Stimulated activated CD8-positive, alpha-beta memory T cell treated with anti-CD3 and anti-CD28 coated beads, Interleukin-7, amount 100 ng/mL, for 48 hours (primary cell): ENCODE data around the gene TBC1D2B.
A peak's percentile ranks its signal among the peaks of the same experiment; 100 is the strongest.

ENCODE experiments used
- DNase-seq, 2 donors: peaks; one replicate each; pipeline ENCODE4 v3.0.0-alpha.2; 2020; ENCODE audit warnings: low read depth in 1 of 2; ENCODE audit errors: extremely low read depth in 1 of 2

The TBC1D2B gene

DNA sequence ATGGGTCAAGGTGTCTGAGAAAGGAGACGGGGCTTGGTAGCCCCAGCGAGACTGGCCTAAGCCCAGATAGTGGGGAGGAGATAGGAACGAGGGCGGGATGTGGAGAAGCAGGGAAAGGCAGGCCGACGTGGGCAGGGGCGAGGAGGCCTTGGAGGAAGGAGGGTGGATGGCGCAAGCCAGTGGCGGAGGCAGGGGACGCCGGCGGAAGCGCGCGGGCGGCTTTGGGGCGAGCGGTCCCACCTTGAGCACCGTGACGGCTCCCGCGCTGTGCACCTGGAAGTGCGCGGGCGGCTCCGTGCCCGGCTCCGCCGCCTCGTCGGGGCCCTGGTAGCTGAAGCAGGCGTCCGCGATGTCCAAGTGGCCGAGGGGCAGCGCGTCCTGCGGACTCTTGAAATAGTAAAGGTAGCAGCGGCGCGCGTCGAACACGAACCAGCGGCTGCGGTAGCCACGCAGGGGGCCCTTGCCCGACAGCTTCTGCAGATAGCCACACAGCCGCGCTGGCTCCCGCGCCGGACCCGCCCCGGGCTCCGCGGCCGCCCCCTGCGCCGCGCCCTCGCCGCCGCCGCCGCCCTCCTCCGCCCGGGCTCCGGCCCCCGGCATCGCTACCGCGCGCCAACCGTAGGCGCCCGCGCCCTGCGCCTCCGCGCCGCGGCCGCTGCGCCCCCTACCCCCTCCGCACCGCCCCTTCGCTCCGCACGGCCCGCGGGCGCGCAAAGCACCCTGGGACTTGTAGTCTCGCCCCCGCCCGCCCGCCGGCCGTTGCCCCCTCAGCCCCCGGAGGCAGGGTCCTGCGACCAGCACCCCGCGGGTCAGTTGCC is at the start of gene TBC1D2B:
Gene TBC1D2B, minus strand, starts transcription at position 659 of the 818 bp plus-strand sequence. Its CDS starts 59 bp downstream, at position 600.
- DNase-seq = peak in 1 of 2 donors; percentile 53

DNA sequence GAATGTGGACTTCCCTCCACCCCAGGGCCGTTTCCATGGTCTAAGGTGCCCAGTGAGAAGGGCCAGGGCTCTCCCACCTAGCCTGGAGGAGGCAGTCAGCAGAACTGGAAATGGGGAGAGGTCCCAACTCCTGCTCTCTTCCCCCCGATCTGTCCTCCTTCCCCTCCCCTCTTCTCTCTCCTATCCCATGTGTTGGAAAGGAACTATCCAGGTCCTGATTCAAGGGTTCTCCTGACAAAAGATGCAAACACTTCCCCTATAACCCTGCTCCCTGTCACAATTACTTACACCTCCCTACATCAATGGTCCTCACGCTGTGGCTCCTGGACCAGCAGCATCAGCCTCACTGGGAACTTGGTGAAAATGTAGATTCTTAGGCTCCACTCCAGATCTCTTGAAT is 47.8 kb upstream of the TBC1D2B start:
- no peak for DNase-seq

DNA sequence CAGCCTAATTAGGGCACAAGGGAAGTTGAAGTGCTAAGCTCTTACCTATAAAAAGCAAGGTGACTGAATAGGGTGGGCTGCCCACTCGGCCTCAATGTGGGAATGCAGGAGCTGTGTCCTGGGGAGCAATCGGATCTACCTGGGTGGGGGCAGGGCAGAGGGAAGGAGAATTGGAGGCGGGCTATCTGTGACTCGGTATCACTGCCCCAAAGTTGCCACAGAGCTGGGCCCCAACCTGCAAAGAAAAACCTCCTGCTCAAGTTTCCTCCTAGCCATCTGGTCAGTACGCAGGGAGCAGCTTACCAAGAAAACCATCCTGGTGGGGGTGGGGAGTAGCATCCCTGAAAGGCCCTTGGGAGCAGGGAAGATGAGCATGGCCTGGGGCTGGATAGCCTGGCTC is 43.0 kb upstream of the TBC1D2B start:
- DNase-seq = no peak

DNA sequence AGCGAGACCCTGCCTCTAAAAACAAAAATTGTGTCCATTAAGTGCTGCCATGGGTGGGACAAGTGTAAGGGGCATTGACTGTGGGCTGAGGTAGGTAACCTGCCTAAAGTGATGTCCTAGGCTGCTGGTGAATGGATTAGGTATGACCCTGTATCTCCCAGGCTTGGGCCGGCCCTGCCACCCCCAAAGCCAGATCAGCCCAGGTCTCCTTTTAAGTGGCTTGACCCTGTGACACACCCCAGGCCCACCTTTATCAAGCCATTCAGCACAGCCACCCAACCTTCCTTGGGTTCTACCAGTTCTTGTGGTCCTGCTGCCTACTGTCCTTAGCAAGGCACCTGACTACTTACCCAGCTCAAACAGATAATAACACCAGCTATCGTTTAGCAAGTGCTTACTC is 35.0 kb upstream of the TBC1D2B start:
- no peak for DNase-seq

DNA sequence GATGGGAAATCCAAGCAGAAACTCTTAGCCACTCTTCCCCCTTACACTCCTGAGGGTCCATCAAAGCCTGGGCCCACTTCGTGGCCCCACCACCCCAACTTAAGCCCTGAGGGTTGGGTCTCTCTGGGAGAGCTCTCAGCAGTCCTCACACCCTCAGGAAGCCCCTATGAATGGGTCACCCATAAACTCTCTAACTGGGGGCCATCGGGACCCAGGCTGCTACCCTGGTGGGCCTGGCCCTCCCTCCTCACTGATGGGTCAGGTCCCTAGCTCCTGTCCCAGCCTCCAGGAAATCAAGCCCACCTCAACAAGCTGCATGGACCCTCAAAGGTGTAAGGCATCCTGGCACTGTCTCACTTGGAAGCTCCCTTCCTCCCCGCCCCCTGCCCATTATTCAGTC is 34.3 kb upstream of the TBC1D2B start:
- DNase-seq = no peak

DNA sequence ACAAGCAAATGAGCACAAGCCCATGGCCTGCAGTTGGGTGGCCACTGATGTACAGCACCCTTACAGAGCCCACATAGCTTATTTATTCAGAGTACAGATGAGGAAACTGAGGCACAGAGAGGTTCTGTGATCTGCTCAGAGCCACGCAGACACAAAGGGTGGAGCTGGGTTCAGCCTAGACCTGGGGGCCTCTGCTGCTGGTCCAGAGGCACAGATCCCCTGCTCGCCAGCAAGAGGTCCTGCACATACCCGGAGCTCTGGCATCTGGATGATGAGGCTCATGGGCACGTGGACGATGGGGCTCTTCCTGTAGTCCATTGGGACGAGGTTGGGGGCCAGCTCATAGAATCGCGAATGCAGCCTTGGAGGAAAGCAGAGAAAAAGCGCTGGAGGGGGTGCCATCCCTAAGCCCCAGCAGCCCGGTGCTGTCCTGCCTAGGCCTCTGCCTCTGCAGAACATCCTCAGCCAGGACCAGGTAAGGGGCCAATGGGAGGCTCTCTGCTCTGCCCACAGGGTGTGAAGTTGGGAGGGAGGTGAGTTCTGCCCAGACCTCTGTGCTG is 33.5 kb upstream of the TBC1D2B start:
- DNase-seq = no peak

DNA sequence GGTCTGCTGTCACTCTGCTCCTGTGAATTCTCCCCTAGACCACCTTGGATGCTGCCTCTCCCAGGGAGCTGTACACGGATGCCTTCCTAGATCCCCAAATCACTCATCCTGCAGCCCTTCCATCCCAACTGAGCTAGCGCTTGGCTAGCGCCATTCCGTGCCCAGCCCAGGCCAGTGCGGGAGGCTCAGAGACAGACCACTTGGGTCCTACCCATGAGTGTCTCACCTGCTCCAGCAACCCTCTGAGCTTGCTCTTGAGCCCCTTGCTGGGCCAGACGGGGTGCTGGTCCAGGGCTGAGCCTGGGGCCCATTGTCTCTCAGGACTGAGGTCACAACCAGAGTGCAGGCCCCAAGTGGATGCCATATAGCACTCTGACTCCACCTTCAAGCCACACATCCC is 32.6 kb upstream of the TBC1D2B start:
- no peak for DNase-seq

DNA sequence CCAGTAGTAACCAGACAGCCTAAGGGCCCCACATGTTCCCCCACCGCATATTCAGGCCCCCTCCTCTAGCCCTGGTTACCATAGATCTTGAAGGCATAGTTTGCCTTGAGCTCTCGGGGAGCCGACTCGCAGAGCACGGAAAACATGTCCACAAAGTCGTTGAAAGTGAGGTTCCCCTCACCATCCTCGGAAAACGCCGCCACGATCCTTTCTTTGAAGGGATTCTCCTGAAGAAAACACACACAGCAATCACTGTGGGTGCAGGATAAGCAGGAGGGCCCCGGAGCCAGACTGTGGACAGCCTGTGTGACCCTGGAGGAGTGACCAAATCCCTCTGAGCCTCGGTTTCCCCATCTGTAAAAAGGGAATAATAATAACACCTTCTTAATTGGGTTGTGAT is 31.6 kb upstream of the TBC1D2B start:
- DNase-seq = no peak

DNA sequence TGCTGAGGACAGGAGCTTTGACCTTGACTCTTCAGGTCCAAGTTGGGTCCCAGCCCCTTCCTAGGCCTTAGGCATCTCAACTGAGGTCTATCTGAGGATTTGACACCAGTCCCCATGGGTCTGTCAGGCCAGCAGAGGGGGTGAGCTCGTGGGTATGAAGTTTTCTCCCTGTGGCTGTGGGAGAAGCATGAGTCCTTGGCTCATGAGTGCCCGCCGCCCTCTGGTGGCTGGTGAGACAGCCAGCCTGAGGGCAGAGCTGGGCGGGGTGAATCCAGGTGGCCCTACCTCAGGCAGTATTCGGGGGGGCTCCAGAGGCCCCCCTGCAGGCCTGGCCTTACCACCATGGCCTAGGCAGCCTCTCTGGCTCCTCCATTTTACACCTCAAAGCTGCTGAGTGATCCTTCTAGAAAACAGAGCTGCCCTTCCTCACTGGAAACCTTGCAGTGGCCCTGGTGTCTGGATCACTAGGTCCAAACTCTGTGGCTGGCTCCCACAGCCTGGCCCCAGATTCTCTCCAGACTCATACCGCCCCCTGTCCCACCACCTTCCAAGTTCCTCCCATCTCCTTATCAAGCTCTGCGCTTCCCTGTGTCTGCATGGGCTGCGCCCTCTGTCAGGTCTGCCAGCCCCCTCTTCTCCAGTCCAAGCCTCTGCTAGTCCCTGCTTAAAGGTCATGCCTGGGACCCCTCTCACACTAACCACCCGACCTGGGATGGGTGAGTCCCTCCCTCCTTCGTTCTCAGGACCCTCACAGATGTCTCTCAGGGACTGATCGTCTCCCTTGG is 31.0 kb upstream of the TBC1D2B start:
- DNase-seq = peak; percentile 58 to 75

DNA sequence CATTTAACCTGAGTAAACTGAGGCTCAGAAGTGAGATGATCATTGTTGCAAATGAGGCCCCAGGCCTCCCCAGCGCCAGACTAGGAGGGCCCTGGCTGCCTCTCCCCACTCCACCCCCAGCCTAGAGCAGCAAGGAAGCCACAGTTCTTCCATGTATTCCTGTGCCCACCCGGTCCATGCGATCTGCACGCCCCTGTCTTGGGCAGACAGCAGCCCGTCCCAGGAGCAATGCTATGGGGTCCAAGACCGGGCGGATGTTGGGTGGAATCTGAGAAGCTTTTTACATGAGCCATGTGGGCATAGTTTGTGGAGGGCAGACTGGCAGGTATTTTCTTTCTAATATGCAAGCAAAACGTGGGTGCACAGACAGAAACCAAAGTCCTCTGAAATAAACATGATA is 30.0 kb upstream of the TBC1D2B start:
- DNase-seq = no peak

DNA sequence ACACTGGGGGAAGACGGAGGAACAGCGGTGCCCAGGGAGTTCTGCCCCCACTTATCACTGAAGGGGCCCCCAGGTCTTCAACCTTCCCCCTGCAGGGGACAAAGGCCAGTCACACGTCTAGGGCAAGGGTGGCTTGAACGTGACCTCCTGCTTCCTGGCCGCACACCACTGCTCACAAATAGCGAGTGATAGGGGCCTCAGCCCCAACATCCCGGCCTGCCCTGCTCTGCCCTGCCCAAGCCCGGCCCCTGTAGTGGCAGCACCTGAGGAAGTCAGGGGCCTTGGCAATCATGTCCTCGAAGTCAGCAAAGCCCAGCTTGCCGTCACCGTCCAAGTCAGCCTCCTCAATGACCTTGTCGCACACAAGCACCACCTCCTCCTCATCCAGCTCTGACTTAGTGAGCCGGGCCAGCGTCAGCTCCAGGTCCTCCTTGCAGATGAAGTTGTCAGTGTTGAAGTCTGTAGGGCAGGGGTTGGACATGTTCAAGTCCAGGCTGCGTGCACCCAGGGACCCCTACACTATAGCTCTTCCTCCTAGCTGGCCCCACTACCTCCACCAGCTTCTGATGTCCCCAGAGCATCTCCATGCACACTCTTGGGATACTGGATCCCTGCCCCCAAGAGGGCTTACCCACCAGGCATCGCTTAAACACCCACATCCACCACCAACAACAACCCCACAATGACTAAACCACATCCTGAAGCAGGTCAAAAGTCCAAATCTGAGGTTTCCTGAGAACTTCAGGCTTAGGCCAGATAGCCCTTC is 28.1 kb upstream of the TBC1D2B start:
- no peak for DNase-seq

DNA sequence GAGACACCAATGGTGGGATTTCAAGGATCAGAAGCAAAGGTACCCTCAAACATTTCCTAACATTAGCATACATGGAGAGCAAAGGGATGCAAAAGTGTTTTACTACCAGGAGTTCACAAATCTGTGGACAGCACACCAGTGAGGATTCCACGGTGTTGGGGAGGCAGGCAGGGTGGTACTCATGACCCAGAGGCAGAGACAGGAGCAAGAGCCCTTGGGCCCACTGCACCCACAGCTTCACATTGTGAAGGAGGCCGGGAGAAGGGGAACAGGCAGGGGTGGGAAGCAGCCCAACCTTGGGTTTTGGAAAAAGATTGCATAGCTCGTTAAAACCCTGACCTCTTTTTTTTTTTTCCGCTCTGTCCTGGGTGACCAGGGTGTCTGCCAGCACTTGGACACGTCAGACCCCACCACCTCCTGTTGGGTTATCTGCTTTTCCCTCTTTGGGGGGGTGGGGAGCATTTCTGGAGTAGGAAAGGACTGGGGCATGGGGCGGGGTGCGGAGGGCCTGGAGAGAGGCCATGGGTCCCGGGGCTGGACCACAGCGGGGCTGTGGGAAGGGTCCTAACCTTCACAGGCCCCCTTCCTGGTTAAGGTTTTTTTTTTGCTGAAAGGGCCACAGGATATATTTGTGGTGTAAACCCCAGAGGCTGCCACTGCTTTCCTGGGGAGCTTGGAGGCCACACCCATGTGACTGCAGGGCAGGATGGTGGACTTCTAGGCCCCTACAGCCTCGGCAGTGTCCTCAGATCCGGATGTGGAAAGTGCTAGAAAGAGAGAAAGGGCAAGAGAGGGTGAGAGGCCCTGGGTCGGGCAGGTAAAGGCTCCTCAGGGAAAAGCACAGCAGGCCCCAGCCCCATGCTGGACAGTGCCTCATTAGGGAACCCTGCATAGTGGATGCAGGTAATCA is 27.3 kb upstream of the TBC1D2B start:
- no peak for DNase-seq

DNA sequence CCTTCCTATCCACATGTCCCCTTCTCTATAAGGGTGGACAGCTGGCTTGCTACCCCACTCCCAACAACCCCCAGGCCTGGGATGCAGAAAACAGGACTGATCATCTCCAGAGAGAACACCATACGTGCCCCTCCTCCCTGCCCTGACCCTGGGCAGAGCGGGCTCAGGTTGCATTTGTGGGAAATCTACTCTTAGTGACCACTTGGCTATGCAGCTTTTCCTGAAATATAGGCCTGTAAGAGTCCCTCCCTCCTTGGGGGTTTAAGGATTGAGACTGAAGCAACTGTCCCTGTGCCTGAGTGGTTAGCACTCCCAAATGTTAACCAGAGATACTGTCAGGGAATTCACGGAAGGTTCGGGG is 26.6 kb upstream of the TBC1D2B start:
- DNase-seq = no peak

DNA sequence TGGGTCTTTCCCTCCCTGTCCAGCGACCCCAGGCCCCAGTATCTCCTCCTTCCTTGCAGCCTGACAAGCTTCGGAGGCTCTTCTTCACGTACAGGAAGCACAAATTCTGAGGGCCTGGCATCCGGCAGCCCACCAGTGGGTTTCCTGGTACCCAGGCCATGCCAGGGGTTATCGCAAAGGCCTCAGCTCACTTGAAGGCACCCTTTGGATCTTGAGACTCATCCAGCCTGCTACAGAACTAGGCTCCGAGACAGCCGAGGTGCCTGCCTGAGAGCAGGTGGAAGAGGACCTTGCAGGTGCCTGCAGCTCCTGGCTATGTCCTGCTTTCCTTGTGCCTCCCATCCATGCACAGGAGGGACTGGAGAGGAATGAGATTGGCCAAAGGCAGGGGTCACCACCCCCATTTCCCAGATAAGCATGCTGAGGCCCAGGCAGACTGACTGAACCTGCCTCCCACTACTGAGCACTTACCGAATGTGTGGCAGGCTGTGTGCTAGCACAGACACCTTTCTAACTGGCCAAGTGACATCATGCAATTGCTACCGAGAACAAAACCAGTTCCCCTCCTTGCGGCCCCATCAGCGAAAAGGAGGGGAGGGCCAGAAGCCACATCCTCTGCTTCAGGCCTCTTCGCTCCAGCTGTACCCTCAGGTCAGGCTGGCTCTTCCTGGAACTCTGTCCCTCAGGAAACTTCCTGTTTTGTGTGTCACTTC is 26.1 kb upstream of the TBC1D2B start:
- DNase-seq = peak; percentile 37 to 63

DNA sequence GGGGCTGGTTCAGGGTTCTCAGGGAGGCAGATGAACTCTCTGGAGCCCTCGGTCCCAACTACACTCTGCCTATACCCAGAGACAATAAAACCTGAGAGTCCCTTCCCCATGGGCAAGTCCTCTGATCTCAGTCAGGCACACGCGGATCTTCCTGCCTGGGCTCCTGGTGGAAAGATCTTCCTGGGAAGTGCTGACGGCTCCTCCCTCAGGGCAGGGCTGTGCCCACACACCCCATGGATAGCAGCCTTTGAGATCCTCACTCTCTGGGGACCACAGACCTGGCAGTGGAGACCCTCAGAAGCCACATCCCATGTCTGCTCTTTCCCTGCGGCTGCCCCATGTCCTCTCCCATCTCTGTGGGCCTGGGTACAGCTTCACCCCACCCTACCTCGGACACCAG is 25.2 kb upstream of the TBC1D2B start:
- DNase-seq = no peak

DNA sequence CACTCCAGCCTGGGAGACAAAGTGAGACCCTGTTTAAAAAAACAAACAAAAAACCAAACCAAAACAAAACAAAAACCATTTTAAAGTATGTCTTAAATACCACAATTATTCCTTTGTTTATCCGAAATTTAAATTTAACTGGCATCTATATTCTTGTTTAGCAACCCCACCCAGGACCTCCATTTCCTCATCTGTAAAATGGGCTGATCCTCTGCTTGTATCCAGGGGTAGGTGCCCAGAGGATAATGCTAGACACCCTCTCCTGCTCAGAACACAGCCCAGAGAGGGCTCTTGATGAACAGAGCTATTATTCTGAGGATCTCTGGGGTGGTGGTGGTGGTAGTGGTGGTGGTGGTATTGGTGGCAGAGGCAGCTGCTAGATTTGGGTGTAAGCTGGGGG is 24.7 kb upstream of the TBC1D2B start:
- no peak for DNase-seq

DNA sequence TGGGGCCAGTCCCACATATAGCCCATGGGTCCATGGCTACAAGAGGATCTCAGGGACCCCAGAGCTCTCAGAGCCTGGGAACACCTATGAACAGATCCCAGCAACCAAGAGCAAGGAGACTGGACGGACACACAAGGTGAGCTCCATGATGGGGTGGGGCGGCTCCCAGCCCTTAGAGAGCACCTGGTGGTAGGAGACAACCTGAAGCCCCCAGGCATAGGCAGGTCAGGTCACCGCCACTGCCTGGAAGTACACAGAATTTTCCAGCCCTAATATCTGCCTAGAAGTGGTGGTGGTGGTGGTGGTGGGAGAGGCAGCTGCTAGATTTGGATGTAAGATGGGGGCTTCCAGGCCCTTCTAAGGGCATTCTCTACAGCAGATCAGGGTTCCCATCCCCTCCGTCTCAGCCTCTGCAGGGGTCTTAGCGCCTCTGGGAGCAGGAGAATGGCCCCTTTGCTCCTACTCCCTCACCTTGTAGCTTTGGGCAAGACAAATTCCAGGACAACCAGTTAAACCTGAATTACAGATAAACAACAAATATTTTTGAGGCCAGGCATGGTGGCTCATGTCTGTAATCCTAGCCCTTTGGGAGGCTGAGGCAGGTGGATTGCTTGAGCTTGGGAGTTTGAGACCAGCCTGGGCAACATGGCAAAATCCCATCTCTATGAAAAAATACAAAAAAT is 24.1 kb upstream of the TBC1D2B start:
- no peak for DNase-seq

DNA sequence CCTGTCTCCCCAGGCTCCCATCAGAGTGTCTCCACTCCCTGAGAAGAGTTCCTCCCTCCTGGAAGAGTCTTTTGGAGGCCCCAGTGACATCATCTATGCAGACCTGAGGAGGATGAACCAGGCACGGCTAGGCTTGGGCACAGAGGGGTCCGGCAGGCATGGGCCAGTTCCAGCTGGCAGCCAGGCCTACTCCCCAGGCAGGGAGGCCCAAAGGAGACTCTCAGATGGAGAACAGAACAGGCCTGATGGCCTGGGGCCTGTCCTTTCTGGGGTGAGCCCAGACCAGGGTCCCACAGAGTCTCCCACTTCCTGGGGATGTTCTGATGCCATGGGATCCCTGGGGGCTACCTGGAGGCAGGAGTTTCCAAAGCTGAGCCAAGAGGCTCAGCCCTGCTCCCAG is 23.4 kb upstream of the TBC1D2B start:
- no peak for DNase-seq

DNA sequence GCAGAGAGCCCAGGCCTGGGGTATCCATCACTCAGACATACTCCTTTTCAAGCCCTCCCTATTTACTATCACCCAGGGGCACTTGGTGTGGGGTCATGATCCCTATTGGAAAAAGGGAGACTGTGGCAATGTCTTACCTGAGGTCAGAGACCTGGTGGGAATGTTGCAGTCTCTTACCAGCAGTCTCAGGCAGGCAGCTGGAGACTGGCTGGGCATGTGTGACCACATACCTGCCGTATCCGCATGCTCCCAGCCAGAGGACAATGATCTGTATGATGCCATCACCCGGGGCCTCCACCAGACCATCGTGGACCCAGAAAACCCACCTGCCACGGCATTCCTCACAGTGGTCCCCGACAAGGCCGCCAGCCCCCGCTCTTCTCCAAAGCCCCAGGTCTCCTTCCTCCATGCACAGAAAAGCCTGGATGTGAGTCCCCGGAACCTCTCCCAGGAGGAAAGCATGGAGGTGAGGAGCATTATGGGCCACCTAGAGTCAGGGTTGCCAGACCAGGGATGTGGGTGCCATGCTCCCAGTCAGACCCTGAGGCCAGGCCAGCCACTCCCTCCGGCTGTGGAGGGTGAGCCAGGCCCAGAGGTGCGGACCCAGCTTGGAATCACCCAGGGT is 20.7 kb upstream of the TBC1D2B start:
- DNase-seq = no peak
